SW 1271 (cell line): ENCODE measurements around the gene OR4Q2.
"Not testable (repeated sequence)": the region's sequence is repeated elsewhere in the genome, so short reads cannot be mapped to it uniquely, and the experiment has no call there.

Experiments
- DNase-seq, 2 experiments: peaks; one replicate each; lab custom pipeline; 2025; lab: John Stamatoyannopoulos, UW

Gene OR4Q2

GRCh38 chr14:20001863-20002262 lies at the start of gene OR4Q2:
Gene OR4Q2, plus strand, starts transcription at chr14:20002163.
- no peak for DNase-seq

GRCh38 chr14:19969735-19970134 lies 32.2 kb upstream of the OR4Q2 start:
- not testable (repeated sequence) for DNase-seq

DNA sequence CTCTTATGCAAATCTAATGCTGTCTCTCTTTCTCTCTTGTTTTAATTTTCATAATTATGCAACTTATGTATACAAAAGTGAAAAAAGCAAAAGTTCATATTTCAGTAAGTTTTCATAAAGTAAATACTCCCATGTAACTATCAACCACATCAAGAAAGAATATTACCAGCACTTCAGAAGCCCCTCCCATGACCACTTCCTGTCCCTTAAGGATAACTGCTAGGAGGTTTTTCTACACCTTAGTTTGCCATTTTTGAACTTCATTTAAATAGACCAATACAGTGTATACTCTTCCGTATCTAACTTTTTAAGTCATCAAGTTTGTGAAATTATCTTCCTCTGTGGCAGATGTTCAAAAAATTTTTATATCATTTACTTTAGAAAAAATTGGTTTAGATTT lies 27.1 kb upstream of the OR4Q2 start:
- DNase-seq: no peak

GRCh38 chr14:19975291-19975690 lies 26.7 kb upstream of the OR4Q2 start, which contains the start of gene OR4K15:
Gene OR4K15, plus strand, starts transcription at chr14:19975591. Its CDS starts 0 bp downstream, at chr14:19975591.
- no peak for DNase-seq

DNA sequence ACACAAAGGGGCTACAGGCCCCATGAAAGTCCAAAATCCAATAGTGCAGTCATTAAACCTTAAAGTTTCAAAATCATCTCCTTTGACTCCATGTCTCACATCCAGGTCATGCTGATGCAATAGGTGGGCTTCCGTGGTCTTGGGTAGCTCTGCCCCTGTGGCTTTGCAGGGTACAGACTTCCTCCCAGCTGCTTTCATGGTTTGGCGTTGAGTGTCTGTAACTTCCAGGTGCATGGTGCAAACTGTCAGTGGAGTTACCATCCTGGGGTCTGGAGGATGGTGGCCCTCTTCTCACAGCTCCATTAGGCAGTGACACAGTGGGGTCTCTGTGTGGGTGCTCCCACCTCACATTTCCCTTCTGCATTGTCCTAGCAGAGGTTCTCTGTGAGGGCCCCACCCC lies 8.5 kb upstream of the OR4Q2 start:
- no peak for DNase-seq

DNA sequence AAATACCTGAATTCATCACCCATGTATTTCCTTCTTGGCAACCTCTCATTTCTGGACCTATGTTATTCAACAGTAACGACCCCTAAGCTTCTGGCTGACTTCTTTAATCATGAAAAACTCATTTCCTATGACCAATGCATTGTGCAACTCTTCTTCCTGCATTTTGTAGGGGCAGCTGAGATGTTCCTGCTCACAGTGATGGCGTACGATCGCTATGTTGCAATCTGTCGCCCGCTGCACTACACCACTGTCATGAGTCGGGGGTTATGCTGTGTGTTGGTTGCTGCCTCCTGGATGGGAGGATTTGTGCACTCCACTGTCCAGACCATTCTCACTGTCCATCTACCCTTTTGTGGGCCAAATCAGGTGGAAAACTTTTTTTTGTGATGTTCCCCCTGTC lies 356 bp downstream of the OR4Q2 start:
- no peak for DNase-seq

- no peak for DNase-seq
Measured at GRCh38 chr14:20008156-20008555, 6.2 kb downstream of the OR4Q2 start.

GRCh38 chr14:20019257-20019865 lies 17.4 kb downstream of the OR4Q2 start, which contains the start of gene OR4K14:
Gene OR4K14, minus strand, starts transcription at chr14:20019307. Its CDS starts 4,114 bp downstream, at chr14:20015193.
- DNase-seq: no peak

DNA sequence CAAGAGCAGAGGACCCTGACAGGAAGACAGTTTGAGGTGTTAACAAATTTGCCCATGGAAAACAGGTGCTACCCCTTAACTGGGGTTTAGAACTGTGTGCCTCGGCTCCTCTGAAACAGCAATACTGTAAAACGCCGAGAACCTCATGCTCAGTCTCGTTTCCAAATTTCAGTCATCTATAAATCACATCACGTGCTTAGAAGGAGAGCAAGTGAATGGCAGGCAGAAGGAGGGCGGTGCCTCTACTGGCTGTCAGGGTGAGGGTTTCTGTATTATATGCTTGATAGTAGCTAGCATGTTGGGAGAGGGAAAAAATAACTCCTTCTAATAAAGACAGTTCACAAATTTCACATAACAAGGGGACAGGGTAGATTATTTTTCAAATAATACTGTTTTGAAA lies 29.1 kb downstream of the OR4Q2 start:
- DNase-seq: no peak

DNA sequence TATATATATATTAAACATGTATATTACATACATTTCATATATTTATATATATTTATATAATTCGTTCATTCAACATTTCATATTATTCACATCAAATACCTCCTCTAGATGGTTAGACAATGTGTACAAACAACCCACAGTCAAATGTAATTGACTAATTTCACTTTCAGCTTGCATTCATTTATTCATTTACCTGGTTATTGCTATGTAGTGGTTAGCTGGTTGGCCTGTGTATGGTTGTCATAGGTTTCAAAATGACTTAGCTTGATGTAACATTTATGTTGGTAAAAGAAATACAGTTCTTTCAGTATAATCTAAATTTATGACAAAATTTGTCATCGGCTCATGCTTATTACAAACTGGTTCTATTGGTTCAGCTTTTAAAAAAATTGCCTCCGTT lies 33.5 kb downstream of the OR4Q2 start:
- no peak for DNase-seq

DNA sequence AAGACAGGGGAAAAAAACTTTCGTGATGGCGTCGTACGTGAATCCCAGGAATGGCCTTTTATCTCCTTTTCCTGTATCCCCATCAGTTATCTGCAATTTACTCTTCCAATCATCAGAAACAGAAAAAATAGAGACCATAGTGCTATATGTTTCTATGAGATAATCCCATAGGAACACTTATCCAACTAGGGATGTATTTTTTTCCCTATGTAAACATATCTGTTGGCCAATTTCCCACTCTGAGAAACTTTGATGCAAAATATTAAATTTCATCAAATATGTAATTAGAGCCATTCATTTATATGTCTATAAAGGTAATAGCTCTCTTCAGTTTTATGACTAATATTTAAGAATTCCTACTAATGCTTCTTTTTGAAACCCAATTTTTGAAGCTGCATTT lies 34.0 kb downstream of the OR4Q2 start, which contains the start of gene OR4K13:
OR4K13 (minus strand) TSS at position 101 of the 400 bp plus-strand sequence. CDS start 1,280 bp downstream, outside the sequence.
- no peak for DNase-seq

- DNase-seq: no peak
Measured at GRCh38 chr14:20044243-20044642, 42.3 kb downstream of the OR4Q2 start.

GRCh38 chr14:20048202-20048601 lies 46.2 kb downstream of the OR4Q2 start:
- no peak for DNase-seq
